IMR-90 (cell line): ENCODE measurements around the gene OPCML. TPM values are rescaled to one million over a fixed set of nuclear protein-coding genes. Genes with fewer than 3 reads are reported as not detected.

ENCODE experiments used
- ATAC-seq: fragments of 200-7000 bp; cut with Tn5 transposase; 2 replicates; pipeline ENCODE4 v1.9.1; 2020; ENCODE audit warnings: low read depth, mild to moderate bottlenecking, moderate library complexity
- BruUV-seq: library from RNA; stranded (reverse); fragments of 400-500 nt; replicated peaks from 2 replicates; lab custom pipeline; 2021; lab: Mats Ljungman, UMichigan
- CTCF ChIA-PET: fragments of 300-600 bp; formaldehyde crosslinking; extraction: SDS; loops from one replicate; lab custom pipeline; 2021; ENCODE audit warnings: antibody characterized with exemption; lab: Yijun Ruan, JAX
- POLR2A ChIA-PET: fragments of 300-600 bp; sonication (Branson Sonifier 250); formaldehyde crosslinking; loops from one replicate; lab custom pipeline; 2022; ENCODE audit warnings: antibody characterized with exemption; ENCODE audit not compliant: unreplicated experiment; lab: Charles Lee
- DNase-seq: peaks from one replicate; pipeline ENCODE4 v3.0.0; 2013
- H2AFZ ChIP-seq: replicated peaks from 2 replicates; pipeline ENCODE3; 2013; ENCODE audit warnings: low read length, mild to moderate bottlenecking; ENCODE audit not compliant: poor library complexity
- H2AK5ac ChIP-seq: 2 replicates; pipeline ENCODE4 v1.6.1; 2013; ENCODE audit warnings: low read depth, low read length, inconsistent platforms
- H2AK9ac ChIP-seq: replicated peaks from 2 replicates; pipeline ENCODE3; 2013; ENCODE audit warnings: mild to moderate bottlenecking, low read depth, low read length, moderate library complexity; ENCODE audit not compliant: poor library complexity
- H2BK120ac ChIP-seq: 2 replicates; pipeline ENCODE4 v1.6.1; 2013; ENCODE audit warnings: low read depth, low read length, inconsistent platforms
- H2BK15ac ChIP-seq: 3 replicates; pipeline ENCODE4 v1.6.1; 2013; ENCODE audit warnings: low read depth, low read length, inconsistent platforms
- H2BK20ac ChIP-seq: 2 replicates; pipeline ENCODE4 v1.6.1; 2013; ENCODE audit warnings: low read depth, mild to moderate bottlenecking, inconsistent platforms, low read length, moderate library complexity
- H2BK5ac ChIP-seq: 2 replicates; pipeline ENCODE4 v1.6.1; 2013; ENCODE audit warnings: mild to moderate bottlenecking, low read depth, low read length, inconsistent platforms; ENCODE audit not compliant: poor library complexity, severe bottlenecking
- H3K14ac ChIP-seq: replicated peaks from 2 replicates; pipeline ENCODE4 v1.6.1; 2013; ENCODE audit warnings: low read depth, low read length, inconsistent platforms
- H3K18ac ChIP-seq: 2 replicates; pipeline ENCODE4 v1.6.1; 2013; ENCODE audit warnings: low read depth, low read length, control low read depth
- H3K23ac ChIP-seq: 2 replicates; pipeline ENCODE4 v1.6.1; 2013; ENCODE audit warnings: low read depth, low read length, inconsistent platforms
- H3K27ac ChIP-seq: 2 replicates; pipeline ENCODE4 v1.5.1; 2013; ENCODE audit warnings: mild to moderate bottlenecking, control low read depth, low read length; ENCODE audit not compliant: insufficient read depth
- H3K27me3 ChIP-seq: 2 replicates; pipeline ENCODE4 v1.6.1; 2013; ENCODE audit warnings: low read length; ENCODE audit not compliant: control insufficient read depth, insufficient read depth
- H3K36me3 ChIP-seq: 2 replicates; pipeline ENCODE4 v1.6.1; 2013; ENCODE audit warnings: low read length, mixed read lengths; ENCODE audit not compliant: control insufficient read depth, insufficient read depth
- H3K4ac ChIP-seq: 2 replicates; pipeline ENCODE4 v1.6.1; 2013; ENCODE audit warnings: low read depth, low read length, inconsistent platforms
- H3K4me1 ChIP-seq: 2 replicates; pipeline ENCODE4 v1.6.1; 2013; ENCODE audit warnings: low read length, mixed read lengths; ENCODE audit not compliant: control insufficient read depth, insufficient read depth
- H3K4me2 ChIP-seq: 2 replicates; pipeline ENCODE4 v1.6.1; 2013; ENCODE audit warnings: low read depth, mild to moderate bottlenecking, control low read depth, low read length, moderate library complexity
- H3K4me3 ChIP-seq: 2 replicates; pipeline ENCODE4 v1.5.1; 2013; ENCODE audit warnings: low read depth, mild to moderate bottlenecking, control low read depth, low read length, moderate library complexity; ENCODE audit not compliant: insufficient read depth
- H3K56ac ChIP-seq: 2 replicates; pipeline ENCODE4 v1.6.1; 2013; ENCODE audit warnings: low read length, inconsistent platforms; ENCODE audit not compliant: insufficient read depth; ENCODE audit errors: extremely low read depth
- H3K79me1 ChIP-seq, 2 experiments: 2 replicates each; pipeline ENCODE4 v1.6.1; 2013; ENCODE audit warnings: low read length in 2 of 2, inconsistent platforms in 1 of 2, low read depth in 1 of 2
- H3K9ac ChIP-seq: 2 replicates; pipeline ENCODE4 v1.6.1; 2013; ENCODE audit warnings: low read depth, low read length, control low read depth
- H3K9me1 ChIP-seq: 2 replicates; pipeline ENCODE4 v1.6.1; 2013; ENCODE audit warnings: low read length, inconsistent platforms; ENCODE audit not compliant: insufficient read depth
- H3K9me3 ChIP-seq: 2 replicates; pipeline ENCODE4 v1.6.1; 2013; ENCODE audit warnings: low read length; ENCODE audit not compliant: control insufficient read depth, insufficient read depth
- H4K20me1 ChIP-seq: 2 replicates; pipeline ENCODE4 v1.6.1; 2013; ENCODE audit warnings: low read length, inconsistent platforms; ENCODE audit not compliant: insufficient read depth
- H4K5ac ChIP-seq: 2 replicates; pipeline ENCODE4 v1.6.1; 2013; ENCODE audit warnings: mild to moderate bottlenecking, low read depth, low read length, control low read depth
- H4K8ac ChIP-seq, 2 experiments: 2 replicates each; pipeline ENCODE4 v1.6.1; 2013; ENCODE audit warnings: low read depth in 2 of 2, low read length in 2 of 2, control low read depth in 1 of 2, inconsistent platforms in 1 of 2
- H4K91ac ChIP-seq: 2 replicates; pipeline ENCODE4 v1.6.1; 2013; ENCODE audit warnings: low read depth, low read length, inconsistent platforms; ENCODE audit not compliant: insufficient read depth
- CTCF ChIP-seq: conservative IDR thresholded peaks from 2 replicates; pipeline ENCODE4 v1.5.1; 2012; ENCODE audit warnings: mild to moderate bottlenecking, low read depth, low read length, improper control_type of control experiment
- NFE2L2 ChIP-seq: fragments of 150-350 bp; IDR thresholded peaks from 2 replicates; pipeline ENCODE4 v1.6.1; 2016; ENCODE audit warnings: low read depth, mild to moderate bottlenecking, low read length
- RAD21 ChIP-seq: IDR thresholded peaks from 2 replicates; pipeline ENCODE4 v1.6.1; 2012; ENCODE audit warnings: low read length, improper control_type of control experiment
- WGBS, 2 experiments: methylation state at CpG; one replicate each; pipeline versions ENCODE4 v1.1.5 to v1.1.7; 2013; ENCODE audit warnings: missing lambda C conversion rate in 2 of 2; ENCODE audit not compliant: insufficient read length in 1 of 2; ENCODE audit errors: extremely low coverage in 2 of 2; 5-methylcytosine and 5-hydroxymethylcytosine counted together
- dilution Hi-C: fragments of 300-500 bp; cut with HindIII; formaldehyde crosslinking; loops from one replicate; pipeline ENCODE4 v1.14.3; 2018; ENCODE audit warnings: low sequenced_read_pairs; ENCODE audit not compliant: unreplicated experiment
- in situ Hi-C: fragments of 300-500 bp; cut with MboI; formaldehyde crosslinking; loops from 3 replicates; pipeline ENCODE4 v1.14.3; 2019; ENCODE audit warnings: low sequenced_read_pairs, inconsistent platforms, mixed read lengths
- intact Hi-C: fragments of 100-400 bp; cut with micrococcal nuclease; formaldehyde crosslinking; loops from 2 replicates; pipeline ENCODE4 v1.10.0; 2022
- polyA plus RNA-seq, 3 experiments: library from polyadenylated mRNA; depleted of rRNA; stranded (reverse); fragments of >200 nt; gene quantifications; 2 replicates each; pipeline ENCODE4 v1.2.3, GENCODE V29; 2012; ENCODE audit warnings: low replicate concordance in 1 of 3
- total RNA-seq: library from RNA; depleted of rRNA; stranded (reverse); fragments of >200 nt; gene quantifications from 2 replicates; pipeline ENCODE4 v1.2.3, GENCODE V29; 2012
- TF ChIP-seq, protein P1 (sequence below): fragments of 150-350 bp; IDR thresholded peaks from 2 replicates; pipeline ENCODE4 v1.6.1; 2017; ENCODE audit warnings: mild to moderate bottlenecking, antibody characterized with exemption, low read length, low read depth
- TF ChIP-seq, protein P2 (sequence below): fragments of 150-350 bp; IDR thresholded peaks from 2 replicates; pipeline ENCODE4 v1.6.1; 2016; ENCODE audit warnings: low read depth, mild to moderate bottlenecking, low read length, moderate library complexity, borderline replicate concordance

OPCML gene
- total and polyA plus RNA-seq, 2 of the 4 experiments (the other 2 are of a cell fraction), result under 0.01 to 2.6 TPM

- ATAC-seq, result no peak
- H4K5ac ChIP-seq, result no peak overlapping the region
Observed at GRCh38 chr11:132691848-132692550, 840.3 kb downstream of the OPCML start.

More at GRCh38 chr11:132691848-132692550, 840.3 kb downstream of the OPCML start:
- Histone ChIP-seq H3K4me1 (no peaks in the 10 kb centered on the region), H3K36me3 (no peaks in the 10 kb centered on the region), H2AK5ac (no peak overlapping the region), H3K4me3 (no peak overlapping the region), H2BK20ac (no peak overlapping the region), H3K4ac (no peak overlapping the region), H4K91ac (no peak overlapping the region), H4K20me1 (no peaks in the 10 kb centered on the region), H3K56ac (no peak overlapping the region), H2AFZ (no peak overlapping the region), H3K18ac (no peak overlapping the region), H3K79me1 (no peaks in the 10 kb centered on the region), H2BK15ac (no peak overlapping the region), H3K4me2 (no peak overlapping the region), H3K27ac (no peak overlapping the region), H3K9ac (no peak overlapping the region), H2BK120ac (no peak overlapping the region), H3K27me3 (no peaks in the 10 kb centered on the region), H3K14ac (no peak overlapping the region), H3K9me3 (no peaks in the 10 kb centered on the region), H2BK5ac (no peak overlapping the region), H4K8ac (no peak overlapping the region), H2AK9ac (no peak overlapping the region), H3K23ac (no peak overlapping the region), H3K9me1 (no peaks in the 10 kb centered on the region)
- 70% methylated on average over 2 of the region's 6 CpGs; no CpG with 5 or more reads in 1 of the 2 experiments for WGBS, 2 experiments
- no peak for DNase-seq
- ChIA-PET POLR2A (no interaction called here), CTCF (no interaction called here)
- in situ Hi-C loops, result no loop called here
- no TSS peak for BruUV-seq
- TF ChIP-seq CTCF (no peak), RAD21 (no peak), NFE2L2 (no peak)
- TF ChIP-seq, protein P1, sequence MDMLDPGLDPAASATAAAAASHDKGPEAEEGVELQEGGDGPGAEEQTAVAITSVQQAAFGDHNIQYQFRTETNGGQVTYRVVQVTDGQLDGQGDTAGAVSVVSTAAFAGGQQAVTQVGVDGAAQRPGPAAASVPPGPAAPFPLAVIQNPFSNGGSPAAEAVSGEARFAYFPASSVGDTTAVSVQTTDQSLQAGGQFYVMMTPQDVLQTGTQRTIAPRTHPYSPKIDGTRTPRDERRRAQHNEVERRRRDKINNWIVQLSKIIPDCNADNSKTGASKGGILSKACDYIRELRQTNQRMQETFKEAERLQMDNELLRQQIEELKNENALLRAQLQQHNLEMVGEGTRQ, result no peak
- TF ChIP-seq, protein P2, sequence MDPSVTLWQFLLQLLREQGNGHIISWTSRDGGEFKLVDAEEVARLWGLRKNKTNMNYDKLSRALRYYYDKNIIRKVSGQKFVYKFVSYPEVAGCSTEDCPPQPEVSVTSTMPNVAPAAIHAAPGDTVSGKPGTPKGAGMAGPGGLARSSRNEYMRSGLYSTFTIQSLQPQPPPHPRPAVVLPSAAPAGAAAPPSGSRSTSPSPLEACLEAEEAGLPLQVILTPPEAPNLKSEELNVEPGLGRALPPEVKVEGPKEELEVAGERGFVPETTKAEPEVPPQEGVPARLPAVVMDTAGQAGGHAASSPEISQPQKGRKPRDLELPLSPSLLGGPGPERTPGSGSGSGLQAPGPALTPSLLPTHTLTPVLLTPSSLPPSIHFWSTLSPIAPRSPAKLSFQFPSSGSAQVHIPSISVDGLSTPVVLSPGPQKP, result no peak
- intact Hi-C loops, result no loop called here
- dilution Hi-C loops, result no loop called here
